ENCODE results near the gene CNTN4.
"Not testable (repeated sequence)": the region's sequence is repeated elsewhere in the genome, so short reads cannot be mapped to it uniquely, and the experiment has no call there.

The CNTN4 gene

DNA sequence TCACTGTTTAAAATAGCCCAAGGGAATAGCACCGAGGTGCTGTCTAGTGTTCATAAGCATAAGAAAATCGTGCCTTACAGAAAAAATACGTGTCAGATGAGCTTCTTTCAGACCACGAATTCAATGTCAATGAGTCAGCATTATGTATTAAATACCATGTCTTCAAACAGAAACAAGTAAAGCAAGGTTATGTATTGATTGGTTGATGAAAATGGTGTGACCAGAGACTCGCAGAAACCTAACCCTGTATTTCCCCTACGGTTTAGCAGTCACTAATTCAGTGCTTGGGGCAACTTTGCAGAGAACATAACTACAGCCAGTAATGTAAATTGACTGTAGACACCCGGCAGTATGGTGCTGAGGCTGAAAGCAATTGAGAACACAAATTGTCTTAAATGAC lies 703.8 kb downstream of the CNTN4 start:
- TF ChIP-seq CTCF (IDR thresholded peaks at IDR 0.05; ENCODE audit: low read depth, low read length): no peak
- DNase-seq (ENCODE audit: low read depth in 2 of 2): no peak
- H3K4me3 ChIP-seq (replicated peaks in 1 of 2; ENCODE audit: low read depth in 2 of 2, low read length in 2 of 2): no peak overlapping the region

GRCh38 chr3:2807514-2807913 lies 708.8 kb downstream of the CNTN4 start:
- no peak overlapping the region for H3K4me3 ChIP-seq (replicated peaks in 1 of 2; ENCODE audit: low read depth in 2 of 2, low read length in 2 of 2)
- TF ChIP-seq CTCF (IDR thresholded peaks at IDR 0.05; ENCODE audit: low read depth, low read length): no peak
- no peak for DNase-seq (ENCODE audit: low read depth in 2 of 2)

- no peak for DNase-seq (ENCODE audit: low read depth in 2 of 2)
- TF ChIP-seq CTCF (IDR thresholded peaks at IDR 0.05; ENCODE audit: low read depth, low read length): no peak
- no peak overlapping the region for H3K4me3 ChIP-seq (replicated peaks in 1 of 2; ENCODE audit: low read depth in 2 of 2, low read length in 2 of 2)
These were observed 712.1 kb downstream of the CNTN4 start for GRCh38 chr3:2810723-2811122.

DNA sequence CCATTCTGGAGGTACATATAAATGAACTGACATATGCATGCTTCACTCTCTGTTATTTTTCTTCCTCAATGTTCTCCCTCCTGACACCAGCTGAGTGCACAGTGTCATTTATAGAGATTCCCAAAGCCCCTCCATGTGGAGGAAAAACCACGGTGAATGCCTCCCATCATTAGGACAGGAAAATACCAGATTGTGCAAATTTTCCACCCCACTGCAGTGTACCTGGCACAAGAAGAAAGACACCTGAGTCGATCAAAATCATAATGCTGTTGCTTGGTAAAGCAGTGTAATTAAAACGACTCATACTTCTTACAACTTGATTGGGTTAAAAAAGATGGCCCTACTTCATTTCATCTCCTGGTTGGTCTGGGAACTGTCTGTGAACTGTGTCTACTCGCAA lies 720.9 kb downstream of the CNTN4 start:
- TF ChIP-seq CTCF (IDR thresholded peaks at IDR 0.05; ENCODE audit: low read depth, low read length): no peak
- no peak for DNase-seq (ENCODE audit: low read depth in 2 of 2)
- no peak overlapping the region for H3K4me3 ChIP-seq (replicated peaks in 1 of 2; ENCODE audit: low read depth in 2 of 2, low read length in 2 of 2)

GRCh38 chr3:2820982-2821381 lies 722.3 kb downstream of the CNTN4 start:
- DNase-seq (ENCODE audit: low read depth in 2 of 2); H3K4me3 ChIP-seq (replicated peaks in 1 of 2; ENCODE audit: low read depth in 2 of 2, low read length in 2 of 2): not testable (repeated sequence)

DNA sequence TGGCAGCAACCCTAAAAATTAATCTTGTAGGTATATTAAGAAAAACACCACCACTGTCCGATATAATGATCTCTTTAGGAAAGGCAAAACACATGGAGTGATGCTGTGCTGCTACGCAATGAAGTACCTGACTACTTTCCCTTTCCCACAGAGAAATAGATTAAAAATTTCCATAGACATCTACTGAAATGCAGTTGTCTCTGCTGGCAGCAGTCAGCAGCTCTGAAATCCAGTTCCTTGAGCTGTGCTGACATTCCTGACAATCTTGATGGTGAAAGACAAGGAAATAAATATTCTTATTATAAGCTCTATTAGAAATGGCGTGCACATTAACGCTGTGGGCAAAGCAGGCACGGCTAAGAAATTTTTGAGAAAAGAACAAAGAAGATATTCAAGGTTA lies 723.9 kb downstream of the CNTN4 start:
- no peak for DNase-seq (ENCODE audit: low read depth in 2 of 2)
- no peak overlapping the region for H3K4me3 ChIP-seq (replicated peaks in 1 of 2; ENCODE audit: low read depth in 2 of 2, low read length in 2 of 2)
- no peak for TF ChIP-seq CTCF (IDR thresholded peaks at IDR 0.05; ENCODE audit: low read depth, low read length)

- DNase-seq (ENCODE audit: low read depth in 2 of 2): peak in 1 of 2 donors; percentile 43
- H3K4me3 ChIP-seq (replicated peaks in 1 of 2; ENCODE audit: low read depth in 2 of 2, low read length in 2 of 2): no peak overlapping the region
- TF ChIP-seq CTCF (IDR thresholded peaks at IDR 0.05; ENCODE audit: low read depth, low read length): no peak
These were observed 724.4 kb downstream of the CNTN4 start for GRCh38 chr3:2823031-2823430.

Measured in cardiac fibroblast (primary cell).